ENCODE data around the gene ULK2. TPM values are rescaled to one million over a fixed set of nuclear protein-coding genes. Genes with fewer than 3 reads are reported as not detected.

The ULK2 gene
- total RNA-seq (100 to 1,000 TPM in 1 of 5 donors, 10 to 100 TPM in 3, under 1 TPM in 1; 0.29 to 254 (median 22.7) TPM), polyA plus RNA-seq (1 to 10 TPM; 6.3 to 7.2 (median 6.4) TPM)
- long read RNA-seq, donor 1 = 0 reads
- long read RNA-seq, donor 2 = 0 reads
- long read RNA-seq, donor 3, partial matches to known transcripts = 0 of 1 reads
- long read RNA-seq, donor 3, other reads (novel, unspliced or antisense) = 0 of 1 reads
- long read RNA-seq, donor 4 = 0 reads
- long read RNA-seq, donor 5, partial matches to known transcripts = 0 of 1 reads
- long read RNA-seq, donor 5, other reads (novel, unspliced or antisense) = 0 of 1 reads
- long read RNA-seq, donor 6, full-length matches to known transcripts = 3 of 3 reads
- long read RNA-seq, donor 6, partial matches to known transcripts = 0 of 3 reads
- long read RNA-seq, donor 6, other reads (novel, unspliced or antisense) = 0 of 3 reads
- long read RNA-seq, donor 7, full-length matches to known transcripts = 2 of 2 reads
- long read RNA-seq, donor 7, partial matches to known transcripts = 0 of 2 reads
- long read RNA-seq, donor 7, other reads (novel, unspliced or antisense) = 0 of 2 reads
- long read RNA-seq, donor 8 = 0 reads
- long read RNA-seq, donor 9, partial matches to known transcripts = 0 of 1 reads
- long read RNA-seq, donor 9, other reads (novel, unspliced or antisense) = 0 of 1 reads
- long read RNA-seq, donor 10 = 0 reads

DNA sequence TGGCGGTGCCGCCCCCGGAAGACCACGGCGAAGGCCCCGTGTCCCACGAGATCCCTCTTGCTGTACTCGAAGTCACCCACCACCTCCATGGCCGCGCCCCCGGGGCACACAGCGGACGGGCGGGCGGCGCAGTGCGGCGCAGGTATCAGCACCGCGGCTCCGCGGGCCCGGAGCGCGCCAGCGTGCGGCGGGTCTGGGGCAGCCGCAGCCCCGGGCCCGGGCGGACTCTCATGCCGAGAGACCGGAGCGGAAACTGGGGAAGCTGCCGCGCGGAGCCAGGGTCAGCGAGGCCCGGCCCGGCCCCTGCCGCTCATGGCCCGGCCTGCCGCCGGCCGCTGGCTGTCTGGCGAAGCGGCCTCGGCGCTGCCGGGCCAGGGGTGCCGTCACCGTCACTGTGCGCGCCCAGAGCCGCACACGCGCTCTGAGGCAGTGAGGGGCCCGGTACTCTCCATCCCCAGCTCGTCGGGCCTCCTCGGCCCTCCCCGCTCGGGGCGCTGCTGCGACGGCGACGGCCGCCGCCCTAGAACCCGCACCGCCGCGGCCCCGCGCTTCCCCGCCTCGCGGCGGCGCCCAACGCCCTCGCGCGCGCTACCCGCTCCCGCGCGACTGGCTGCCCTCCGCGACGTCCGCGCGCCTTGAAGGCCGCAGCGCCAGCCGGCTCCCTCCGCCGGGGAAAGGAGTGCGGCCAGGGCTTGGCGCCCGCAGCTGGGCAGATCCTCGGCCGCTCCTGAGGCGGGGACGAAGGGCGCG lies at the start of gene ULK2:
TSS of gene ULK2 (minus strand) at position 608 of the 750 bp plus-strand sequence. CDS start at position 89, 519 bp downstream.
- Histone ChIP-seq H3K4me1 (peaks cover 13 to 27% (median 19%) of the 10 kb centered on the region in 4 donors), H3K36me3 (peaks cover 0 to 12% (median 9%) of the 10 kb centered on the region in 4 donors), H3K4me3 (peak within 1 kb of the TSS; percentile 75 to 89 (median 87)), H3K9me3 (no peaks in the 10 kb centered on the region), H3K27ac (peak within 1 kb of the TSS; percentile 65 to 91 (median 82)), H3K27me3 (no peaks in the 10 kb centered on the region)
- peak; percentile 68 to 93 for DNase-seq
- WGBS, 5 donors = 0 to 1% (median 0%) methylated on average over 2 to 111 of the region's 111 CpGs
- intact Hi-C loops (cut with DNase I; ENCODE audit: low total_unique reads) = no loop called here
- TF ChIP-seq EP300 (IDR thresholded peaks at IDR 0.05) (no peak), POLR2A (IDR thresholded peaks at IDR 0.05) (no peak), POLR2AphosphoS5 (IDR thresholded peaks at IDR 0.05) (peak; percentile 83 to 92 (median 88))
- TF ChIP-seq, protein P1, sequence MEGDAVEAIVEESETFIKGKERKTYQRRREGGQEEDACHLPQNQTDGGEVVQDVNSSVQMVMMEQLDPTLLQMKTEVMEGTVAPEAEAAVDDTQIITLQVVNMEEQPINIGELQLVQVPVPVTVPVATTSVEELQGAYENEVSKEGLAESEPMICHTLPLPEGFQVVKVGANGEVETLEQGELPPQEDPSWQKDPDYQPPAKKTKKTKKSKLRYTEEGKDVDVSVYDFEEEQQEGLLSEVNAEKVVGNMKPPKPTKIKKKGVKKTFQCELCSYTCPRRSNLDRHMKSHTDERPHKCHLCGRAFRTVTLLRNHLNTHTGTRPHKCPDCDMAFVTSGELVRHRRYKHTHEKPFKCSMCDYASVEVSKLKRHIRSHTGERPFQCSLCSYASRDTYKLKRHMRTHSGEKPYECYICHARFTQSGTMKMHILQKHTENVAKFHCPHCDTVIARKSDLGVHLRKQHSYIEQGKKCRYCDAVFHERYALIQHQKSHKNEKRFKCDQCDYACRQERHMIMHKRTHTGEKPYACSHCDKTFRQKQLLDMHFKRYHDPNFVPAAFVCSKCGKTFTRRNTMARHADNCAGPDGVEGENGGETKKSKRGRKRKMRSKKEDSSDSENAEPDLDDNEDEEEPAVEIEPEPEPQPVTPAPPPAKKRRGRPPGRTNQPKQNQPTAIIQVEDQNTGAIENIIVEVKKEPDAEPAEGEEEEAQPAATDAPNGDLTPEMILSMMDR (IDR thresholded peaks at IDR 0.05) = peak in 2 of 7 experiments; percentile 13 to 30

DNA sequence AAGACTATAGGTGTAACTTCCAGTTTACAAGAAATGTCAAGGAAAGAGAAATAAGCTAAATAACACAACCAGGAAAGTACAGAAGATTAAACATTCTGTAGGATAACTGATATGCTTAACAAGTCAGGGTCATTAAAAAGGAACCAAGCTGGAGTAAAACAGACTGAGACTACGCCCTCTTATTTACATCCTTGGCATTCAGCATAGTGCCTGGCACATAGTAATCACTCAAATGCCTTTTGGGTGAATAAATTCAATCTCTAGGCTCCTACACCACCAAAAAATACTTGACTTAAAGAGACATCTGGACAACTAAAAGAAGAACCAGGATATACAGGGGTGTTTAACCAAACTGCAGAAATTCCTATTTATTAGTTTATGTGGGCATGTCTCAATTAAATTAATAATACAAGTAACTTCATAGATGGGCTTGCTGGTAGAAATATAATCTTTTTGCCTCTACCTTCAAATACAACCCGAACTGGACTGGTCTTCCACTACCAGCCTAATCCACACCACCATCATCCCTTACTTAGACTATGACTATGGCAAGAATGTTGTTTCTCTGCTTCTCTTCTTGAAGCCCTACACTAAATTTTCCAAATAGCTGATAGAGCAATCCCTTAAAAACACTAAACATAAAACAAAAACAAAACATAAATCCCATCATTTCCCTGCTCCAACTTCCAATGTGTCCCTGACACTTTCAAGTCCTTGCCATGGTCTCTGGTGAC lies 47.7 kb upstream of the ULK2 start:
- Histone ChIP-seq H3K4me1 (no peaks in the 10 kb centered on the region), H3K4me3 (no peak overlapping the region), H3K36me3 (peaks cover 49 to 100% (median 98%) of the 10 kb centered on the region in 4 donors), H3K27ac (no peak overlapping the region), H3K9me3 (no peaks in the 10 kb centered on the region), H3K27me3 (no peaks in the 10 kb centered on the region)
- TF ChIP-seq POLR2A (IDR thresholded peaks at IDR 0.05) (no peak), EP300 (IDR thresholded peaks at IDR 0.05) (no peak), POLR2AphosphoS5 (IDR thresholded peaks at IDR 0.05) (no peak)
- TF ChIP-seq, protein P1 (IDR thresholded peaks at IDR 0.05) = no peak
- DNase-seq = no peak
- WGBS, 5 donors = 83 to 92% (median 86%) methylated on average over 2 of the region's 2 CpGs
- intact Hi-C loops (cut with DNase I; ENCODE audit: low total_unique reads) = no loop called here

DNA sequence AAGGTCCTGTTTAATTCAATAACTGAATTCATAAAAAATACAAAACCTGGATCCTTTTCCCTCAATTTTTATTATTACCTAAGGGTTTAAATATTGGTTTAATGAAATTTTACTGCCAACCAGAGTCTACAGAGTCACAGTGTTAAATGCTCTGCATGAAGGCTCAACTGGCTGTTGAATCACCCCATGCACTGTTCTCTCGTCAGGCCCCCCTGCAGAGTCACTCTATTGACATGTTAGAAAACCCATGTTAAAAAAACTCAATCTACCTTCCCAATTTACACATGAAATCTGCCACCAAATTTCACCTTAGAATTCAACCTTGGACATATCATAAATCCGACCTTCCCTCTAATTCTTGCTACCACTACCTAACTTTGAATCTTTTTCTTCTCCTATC lies 43.3 kb upstream of the ULK2 start:
- Histone ChIP-seq H3K4me3 (no peak overlapping the region), H3K9me3 (no peaks in the 10 kb centered on the region), H3K4me1 (no peaks in the 10 kb centered on the region), H3K27me3 (no peaks in the 10 kb centered on the region), H3K36me3 (peaks cover 50 to 100% (median 98%) of the 10 kb centered on the region in 4 donors), H3K27ac (no peak overlapping the region)
- no peak for DNase-seq
- TF ChIP-seq POLR2AphosphoS5 (IDR thresholded peaks at IDR 0.05) (no peak), POLR2A (IDR thresholded peaks at IDR 0.05) (no peak), EP300 (IDR thresholded peaks at IDR 0.05) (no peak)
- TF ChIP-seq, protein P1 (IDR thresholded peaks at IDR 0.05) = no peak
- 92 to 100% (median 95%) methylated on average over 2 of the region's 2 CpGs for WGBS, 5 donors
- intact Hi-C loops (cut with DNase I; ENCODE audit: low total_unique reads) = no loop called here
